HEK293 (cell line): ENCODE results near the gene ZNF556.

Experiments used
- HIC1 ChIP-seq: fragments of 450-650 bp; formaldehyde crosslinking; IDR thresholded peaks from 2 replicates; pipeline ENCODE4 v1.5.1; 2016; ENCODE audit warnings: missing biosample characterization, missing genetic modification characterization
- HOXC10 ChIP-seq: sonication (generic); formaldehyde crosslinking; IDR thresholded peaks from 2 replicates; pipeline ENCODE4 v1.8.1; 2023; ENCODE audit warnings: mild to moderate bottlenecking, missing genetic modification reagents
- KLF16 ChIP-seq: fragments of 450-650 bp; formaldehyde crosslinking; IDR thresholded peaks from 2 replicates; pipeline ENCODE4 v1.5.1; 2017; ENCODE audit warnings: missing biosample characterization, missing genetic modification characterization
- KLF17 ChIP-seq: fragments of 450-650 bp; formaldehyde crosslinking; IDR thresholded peaks from 2 replicates; pipeline ENCODE4 v1.5.1; 2016; ENCODE audit warnings: missing biosample characterization, missing genetic modification characterization
- KLF7 ChIP-seq: fragments of 450-650 bp; formaldehyde crosslinking; IDR thresholded peaks from 2 replicates; pipeline ENCODE4 v1.5.1; 2016; ENCODE audit warnings: missing biosample characterization, missing genetic modification characterization, borderline replicate concordance
- KLF9 ChIP-seq: fragments of 450-650 bp; formaldehyde crosslinking; IDR thresholded peaks from 2 replicates; pipeline ENCODE4 v1.5.1; 2016; ENCODE audit warnings: missing biosample characterization, missing genetic modification characterization, low read depth
- PATZ1 ChIP-seq: fragments of 450-650 bp; formaldehyde crosslinking; IDR thresholded peaks from 2 replicates; pipeline ENCODE4 v1.5.1; 2016; ENCODE audit warnings: missing biosample characterization, missing genetic modification characterization
- SP3 ChIP-seq: fragments of 450-650 bp; formaldehyde crosslinking; IDR thresholded peaks from 2 replicates; pipeline ENCODE4 v1.5.1; 2016; ENCODE audit warnings: missing biosample characterization, missing genetic modification characterization
- TSHZ1 ChIP-seq: fragments of 450-650 bp; formaldehyde crosslinking; IDR thresholded peaks from 2 replicates; pipeline ENCODE4 v1.5.1; 2016; ENCODE audit warnings: missing biosample characterization, missing genetic modification characterization, borderline replicate concordance
- ZBTB8A ChIP-seq: fragments of 450-650 bp; formaldehyde crosslinking; IDR thresholded peaks from 2 replicates; pipeline ENCODE4 v1.5.1; 2016; ENCODE audit warnings: missing biosample characterization, missing genetic modification characterization
- ZNF157 ChIP-seq: fragments of 450-650 bp; formaldehyde crosslinking; IDR thresholded peaks from 2 replicates; pipeline ENCODE4 v1.5.1; 2016; ENCODE audit warnings: missing biosample characterization, missing genetic modification characterization
- ZNF169 ChIP-seq: fragments of 450-650 bp; formaldehyde crosslinking; IDR thresholded peaks from 2 replicates; pipeline ENCODE4 v1.5.1; 2016; ENCODE audit warnings: missing biosample characterization, missing genetic modification characterization
- ZNF24 ChIP-seq: fragments of 450-650 bp; formaldehyde crosslinking; IDR thresholded peaks from 2 replicates; pipeline ENCODE4 v1.5.1; 2016; ENCODE audit warnings: missing biosample characterization, missing genetic modification characterization
- ZNF324 ChIP-seq: fragments of 450-650 bp; formaldehyde crosslinking; IDR thresholded peaks from 2 replicates; pipeline ENCODE4 v1.5.1; 2016; ENCODE audit warnings: missing biosample characterization, missing genetic modification characterization
- ZNF391 ChIP-seq: fragments of 450-650 bp; formaldehyde crosslinking; IDR thresholded peaks from 2 replicates; pipeline ENCODE4 v1.5.1; 2016; ENCODE audit warnings: low read depth, missing biosample characterization, missing genetic modification characterization, borderline replicate concordance
- ZNF394 ChIP-seq: fragments of 450-650 bp; formaldehyde crosslinking; IDR thresholded peaks from 2 replicates; pipeline ENCODE4 v1.5.1; 2016; ENCODE audit warnings: missing biosample characterization, missing genetic modification characterization, mild to moderate bottlenecking, moderate library complexity, borderline replicate concordance
- ZNF596 ChIP-seq: fragments of 450-650 bp; IDR thresholded peaks from 2 replicates; pipeline ENCODE4 v1.5.0; 2018; ENCODE audit warnings: missing biosample characterization, mild to moderate bottlenecking, missing genetic modification characterization, moderate library complexity
- ZXDB ChIP-seq: fragments of 450-650 bp; formaldehyde crosslinking; IDR thresholded peaks from 2 replicates; pipeline ENCODE4 v1.5.1; 2016; ENCODE audit warnings: missing biosample characterization, missing genetic modification characterization
- TF ChIP-seq, protein P1 (sequence below): fragments of 450-650 bp; formaldehyde crosslinking; optimal IDR thresholded peaks from 2 replicates; pipeline ENCODE3; 2016; ENCODE audit warnings: missing biosample characterization, mild to moderate bottlenecking, missing genetic modification characterization
- TF ChIP-seq, protein P2 (sequence below): fragments of 450-650 bp; formaldehyde crosslinking; IDR thresholded peaks from 2 replicates; pipeline ENCODE4 v1.5.1; 2016; ENCODE audit warnings: missing biosample characterization, missing genetic modification characterization
- TF ChIP-seq, protein P3 (sequence below): fragments of 450-650 bp; formaldehyde crosslinking; IDR thresholded peaks from 2 replicates; pipeline ENCODE4 v1.5.1; 2017; ENCODE audit warnings: missing biosample characterization, missing genetic modification characterization

ZNF556 gene

GRCh38 chr19:2840794-2841791 is 26.0 kb upstream of the ZNF556 start, which contains the start of gene ZNF555 (continued):
- TF ChIP-seq ZNF394 (tag by site-specific recombination) (peak; percentile 33; the same call in 1 of the 2 replicates), TSHZ1 (tag by site-specific recombination) (peak; percentile 90; the same call in 1 of the 2 replicates), KLF9 (tag by site-specific recombination) (peak; percentile 75), SP3 (tag by site-specific recombination) (peak; percentile 89), ZNF324 (tag by site-specific recombination) (peak; percentile 92), ZNF157 (tag by site-specific recombination) (0 out of 2 replicates have a peak, but pooled peaks have one; percentile 40), ZXDB (tag by site-specific recombination) (peak; percentile 95), HOXC10 (CRISPR knock-in tag) (no peak; the same call in 1 of the 2 replicates), KLF7 (peak; percentile 47; the same call in 1 of the 2 replicates), ZBTB8A (tag by site-specific recombination) (peak; percentile 98), HIC1 (peak; percentile 67), KLF17 (tag by site-specific recombination) (peak; percentile 80), PATZ1 (tag by site-specific recombination) (peak; percentile 85), KLF16 (tag by site-specific recombination) (peak; percentile 94), ZNF169 (tag by site-specific recombination) (peak; percentile 27; the same call in 1 of the 2 replicates), ZNF596 (tag by site-specific recombination) (0 out of 2 replicates have a peak, but pooled peaks have one; percentile 5), ZNF391 (0 out of 2 replicates have a peak, but pooled peaks have one; percentile 68), ZNF24 (tag by site-specific recombination) (peak; percentile 60; the same call in 1 of the 2 replicates)
- TF ChIP-seq, protein P1, sequence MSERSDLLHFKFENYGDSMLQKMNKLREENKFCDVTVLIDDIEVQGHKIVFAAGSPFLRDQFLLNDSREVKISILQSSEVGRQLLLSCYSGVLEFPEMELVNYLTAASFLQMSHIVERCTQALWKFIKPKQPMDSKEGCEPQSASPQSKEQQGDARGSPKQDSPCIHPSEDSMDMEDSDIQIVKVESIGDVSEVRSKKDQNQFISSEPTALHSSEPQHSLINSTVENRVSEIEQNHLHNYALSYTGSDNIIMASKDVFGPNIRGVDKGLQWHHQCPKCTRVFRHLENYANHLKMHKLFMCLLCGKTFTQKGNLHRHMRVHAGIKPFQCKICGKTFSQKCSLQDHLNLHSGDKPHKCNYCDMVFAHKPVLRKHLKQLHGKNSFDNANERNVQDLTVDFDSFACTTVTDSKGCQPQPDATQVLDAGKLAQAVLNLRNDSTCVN = peak; percentile 47
- TF ChIP-seq, protein P2, sequence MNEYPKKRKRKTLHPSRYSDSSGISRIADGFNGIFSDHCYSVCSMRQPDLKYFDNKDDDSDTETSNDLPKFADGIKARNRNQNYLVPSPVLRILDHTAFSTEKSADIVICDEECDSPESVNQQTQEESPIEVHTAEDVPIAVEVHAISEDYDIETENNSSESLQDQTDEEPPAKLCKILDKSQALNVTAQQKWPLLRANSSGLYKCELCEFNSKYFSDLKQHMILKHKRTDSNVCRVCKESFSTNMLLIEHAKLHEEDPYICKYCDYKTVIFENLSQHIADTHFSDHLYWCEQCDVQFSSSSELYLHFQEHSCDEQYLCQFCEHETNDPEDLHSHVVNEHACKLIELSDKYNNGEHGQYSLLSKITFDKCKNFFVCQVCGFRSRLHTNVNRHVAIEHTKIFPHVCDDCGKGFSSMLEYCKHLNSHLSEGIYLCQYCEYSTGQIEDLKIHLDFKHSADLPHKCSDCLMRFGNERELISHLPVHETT (tag by site-specific recombination) = peak; percentile 74; the same call in 1 of the 2 replicates
- TF ChIP-seq, protein P3, sequence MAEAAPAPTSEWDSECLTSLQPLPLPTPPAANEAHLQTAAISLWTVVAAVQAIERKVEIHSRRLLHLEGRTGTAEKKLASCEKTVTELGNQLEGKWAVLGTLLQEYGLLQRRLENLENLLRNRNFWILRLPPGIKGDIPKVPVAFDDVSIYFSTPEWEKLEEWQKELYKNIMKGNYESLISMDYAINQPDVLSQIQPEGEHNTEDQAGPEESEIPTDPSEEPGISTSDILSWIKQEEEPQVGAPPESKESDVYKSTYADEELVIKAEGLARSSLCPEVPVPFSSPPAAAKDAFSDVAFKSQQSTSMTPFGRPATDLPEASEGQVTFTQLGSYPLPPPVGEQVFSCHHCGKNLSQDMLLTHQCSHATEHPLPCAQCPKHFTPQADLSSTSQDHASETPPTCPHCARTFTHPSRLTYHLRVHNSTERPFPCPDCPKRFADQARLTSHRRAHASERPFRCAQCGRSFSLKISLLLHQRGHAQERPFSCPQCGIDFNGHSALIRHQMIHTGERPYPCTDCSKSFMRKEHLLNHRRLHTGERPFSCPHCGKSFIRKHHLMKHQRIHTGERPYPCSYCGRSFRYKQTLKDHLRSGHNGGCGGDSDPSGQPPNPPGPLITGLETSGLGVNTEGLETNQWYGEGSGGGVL (tag by site-specific recombination) = no peak
